Sigmoid colon (tissue), 4 donors: Measurements from ENCODE around the gene PRKCB.

Experiments
- CTCF ChIP-seq, 4 experiments: fragments of 450-650 bp in 3 of 4; fragments of 200-600 bp in 1 of 4; IDR thresholded peaks; one replicate each; pipeline ENCODE4 v1.5.1; 2016 to 2019; ENCODE audit warnings: antibody characterized with exemption in 4 of 4, mild to moderate bottlenecking in 3 of 4, moderate library complexity in 2 of 4
- EP300 ChIP-seq, 4 donors: sonication (generic); formaldehyde crosslinking; IDR thresholded peaks; one replicate each; pipeline ENCODE4 v1.6.1; 2017; ENCODE audit warnings: antibody characterized with exemption in 4 of 4
- POLR2A ChIP-seq, 2 donors: fragments of 450-650 bp; IDR thresholded peaks; one replicate each; pipeline ENCODE4 v1.6.1; 2016; ENCODE audit warnings: antibody characterized with exemption in 2 of 2, mild to moderate bottlenecking in 2 of 2, moderate library complexity in 2 of 2
- POLR2AphosphoS5 ChIP-seq, 4 donors: sonication (generic); formaldehyde crosslinking; IDR thresholded peaks; one replicate each; pipeline ENCODE4 v1.6.1; 2017; ENCODE audit warnings: antibody characterized with exemption in 4 of 4

DNA sequence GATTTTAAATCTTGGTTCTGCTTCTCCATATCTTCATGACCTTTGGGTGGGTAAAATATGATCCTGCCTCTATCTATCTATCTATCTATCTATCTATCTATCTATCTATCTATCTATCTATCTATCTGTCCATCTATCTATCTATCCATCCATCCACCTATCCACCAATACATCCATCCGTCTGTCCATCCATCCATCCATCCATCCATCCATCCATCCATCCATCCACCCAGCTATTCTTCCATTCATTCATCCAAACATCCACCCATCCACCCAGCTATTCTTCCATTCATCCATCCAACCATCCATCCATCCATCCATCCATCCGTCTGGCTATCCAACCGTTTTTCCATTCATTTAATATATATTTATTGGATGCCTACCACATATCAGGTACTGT is 11.5 kb downstream of the PRKCB start:
- TF ChIP-seq CTCF (IDR thresholded peaks at IDR 0.05): no peak
- no peak for TF ChIP-seq POLR2AphosphoS5 (IDR thresholded peaks at IDR 0.05)
- TF ChIP-seq POLR2A (IDR thresholded peaks at IDR 0.05): no peak
- TF ChIP-seq EP300 (IDR thresholded peaks at IDR 0.05): no peak
